Measurements from ENCODE around the gene G0S2.

G0S2 gene

DNA sequence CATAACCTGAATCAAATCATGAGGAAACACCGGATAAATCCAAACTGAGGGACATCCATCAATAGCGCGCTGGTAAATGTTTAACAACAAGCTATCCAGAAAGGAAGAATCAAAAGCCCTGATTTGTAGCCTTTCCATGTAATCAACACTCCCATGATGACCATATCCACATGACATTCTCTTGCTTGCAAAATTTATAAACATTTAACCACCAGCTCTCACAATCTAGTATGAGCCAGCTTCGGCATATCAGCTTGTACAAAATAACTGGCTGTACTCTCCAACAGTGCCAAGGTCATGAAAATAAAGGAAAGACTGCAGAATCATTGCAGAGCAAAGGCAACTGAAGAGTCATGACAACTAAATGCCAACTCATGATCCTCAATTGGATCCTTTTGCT, 45.1 kb downstream of the G0S2 start:
- DNase-seq (ENCODE audit: low read depth), result no peak

DNA sequence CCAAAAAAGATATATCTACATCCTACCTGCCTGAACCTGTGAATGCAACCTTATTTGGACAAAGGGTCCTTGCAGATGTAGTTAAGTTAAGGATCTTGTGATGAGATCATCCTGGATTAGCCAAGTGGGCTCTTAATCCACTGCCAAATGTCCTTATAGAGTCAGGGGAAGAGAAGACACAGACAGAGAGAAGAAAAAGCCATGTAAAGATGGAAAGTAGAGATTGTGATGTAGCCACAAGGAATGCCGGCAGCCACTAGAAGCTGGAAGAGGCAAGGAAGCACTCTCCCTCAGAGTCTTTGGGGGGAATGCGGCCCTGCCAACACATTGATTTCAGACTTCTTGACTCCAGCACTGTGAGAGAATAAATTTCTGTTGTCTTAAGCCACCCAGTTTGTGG, 45.6 kb downstream of the G0S2 start:
- DNase-seq (ENCODE audit: low read depth), result no peak

- DNase-seq (ENCODE audit: low read depth), result no peak
Measured at GRCh38 chr1:209721323-209721722, 46.1 kb downstream of the G0S2 start.

DNA sequence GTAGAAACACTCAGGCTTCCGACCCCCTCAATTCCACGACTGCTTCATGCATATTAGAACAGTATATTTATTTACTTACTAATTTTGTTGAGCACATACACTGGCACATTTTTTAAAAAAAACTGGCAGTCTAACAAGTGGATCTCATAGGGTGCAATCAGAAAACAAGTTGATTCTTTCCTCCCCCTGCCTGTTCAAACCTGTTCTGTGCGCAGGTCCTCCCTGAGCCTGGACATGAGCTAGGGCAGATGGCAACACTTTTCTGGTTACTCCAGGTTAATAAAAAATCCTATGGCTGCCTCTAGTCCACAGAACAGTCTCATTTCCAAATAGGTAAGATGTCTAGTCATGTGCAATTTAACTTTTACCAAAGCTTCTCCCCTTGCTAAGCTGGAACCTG, 48.1 kb downstream of the G0S2 start:
- no peak for DNase-seq (ENCODE audit: low read depth)

- DNase-seq (ENCODE audit: low read depth), result no peak
Measured at GRCh38 chr1:209723756-209724693, 48.8 kb downstream of the G0S2 start.
